Panc1 (cell line): ENCODE results near the gene NPAS3.

Experiments used
- CTCF ChIP-seq: fragments of 450-650 bp; IDR thresholded peaks from 2 replicates; pipeline ENCODE4 v1.5.1; 2017; ENCODE audit warnings: mild to moderate bottlenecking
- POLR2AphosphoS5 ChIP-seq: IDR thresholded peaks from 2 replicates; pipeline ENCODE4 v1.6.1; 2012; ENCODE audit warnings: mild to moderate bottlenecking, low read depth, low read length, moderate library complexity
- REST ChIP-seq, 2 experiments: IDR thresholded peaks; 2 replicates each; pipeline ENCODE4 v1.6.1; 2011 to 2012; ENCODE audit warnings: low read depth in 2 of 2, control low read depth in 1 of 2, low read length in 1 of 2, mild to moderate bottlenecking in 1 of 2, moderate library complexity in 1 of 2; ENCODE audit not compliant: insufficient read depth in 1 of 2
- SIN3A ChIP-seq: IDR thresholded peaks from 2 replicates; pipeline ENCODE4 v1.6.1; 2012; ENCODE audit warnings: low read depth, mild to moderate bottlenecking, low read length, moderate library complexity, borderline replicate concordance; ENCODE audit not compliant: insufficient read depth
- TCF7L2 ChIP-seq: IDR thresholded peaks from 2 replicates; pipeline ENCODE4 v1.6.1; 2011; ENCODE audit warnings: mild to moderate bottlenecking, low read depth, low read length, inconsistent platforms

DNA sequence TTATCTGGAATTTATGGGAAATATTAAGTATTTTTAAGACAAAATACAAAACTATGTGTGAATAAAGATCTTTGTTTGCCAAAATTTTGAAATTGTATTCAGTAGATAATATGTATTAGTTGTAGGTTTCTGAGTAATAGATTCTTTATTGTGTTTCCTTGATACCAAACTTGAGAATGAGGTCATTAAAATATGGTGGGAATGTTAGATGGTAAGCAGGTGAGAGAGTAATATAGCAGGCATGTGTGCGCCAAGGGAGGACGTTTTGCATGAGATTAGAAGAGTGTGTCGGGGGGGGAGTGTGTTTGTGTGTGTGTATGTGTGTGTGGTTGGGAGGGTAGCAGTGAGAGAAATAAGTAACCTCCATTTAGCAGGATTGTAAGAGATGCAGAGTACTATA, 376.5 kb downstream of the NPAS3 start:
- no peak for TF ChIP-seq CTCF
- TF ChIP-seq POLR2AphosphoS5 = no peak
- no peak for TF ChIP-seq SIN3A
- TF ChIP-seq REST (IDR thresholded peaks at IDR 0.05; ENCODE audit: insufficient read depth in 1 of 2, low read depth in 2 of 2, low read length in 1 of 2) = no peak
- no peak for TF ChIP-seq TCF7L2
